DOHH2 (cell line): ENCODE data around the gene SRD5A2.

Experiments
- EZH2phosphoT487 ChIP-seq: fragments of 200-600 bp; sonication (generic); IDR thresholded peaks from 2 replicates; pipeline ENCODE4 v1.6.1; 2017; ENCODE audit warnings: borderline replicate concordance, mild to moderate bottlenecking, antibody characterized with exemption, low read length, moderate library complexity, mixed read lengths
- TF ChIP-seq, protein P1 (sequence below): fragments of 200-600 bp; sonication (generic); IDR thresholded peaks from one replicate; pipeline ENCODE4 v1.5.1; 2014; ENCODE audit warnings: antibody characterized with exemption, mild to moderate bottlenecking, low read depth, low read length; ENCODE audit not compliant: poor library complexity, severe bottlenecking

DNA sequence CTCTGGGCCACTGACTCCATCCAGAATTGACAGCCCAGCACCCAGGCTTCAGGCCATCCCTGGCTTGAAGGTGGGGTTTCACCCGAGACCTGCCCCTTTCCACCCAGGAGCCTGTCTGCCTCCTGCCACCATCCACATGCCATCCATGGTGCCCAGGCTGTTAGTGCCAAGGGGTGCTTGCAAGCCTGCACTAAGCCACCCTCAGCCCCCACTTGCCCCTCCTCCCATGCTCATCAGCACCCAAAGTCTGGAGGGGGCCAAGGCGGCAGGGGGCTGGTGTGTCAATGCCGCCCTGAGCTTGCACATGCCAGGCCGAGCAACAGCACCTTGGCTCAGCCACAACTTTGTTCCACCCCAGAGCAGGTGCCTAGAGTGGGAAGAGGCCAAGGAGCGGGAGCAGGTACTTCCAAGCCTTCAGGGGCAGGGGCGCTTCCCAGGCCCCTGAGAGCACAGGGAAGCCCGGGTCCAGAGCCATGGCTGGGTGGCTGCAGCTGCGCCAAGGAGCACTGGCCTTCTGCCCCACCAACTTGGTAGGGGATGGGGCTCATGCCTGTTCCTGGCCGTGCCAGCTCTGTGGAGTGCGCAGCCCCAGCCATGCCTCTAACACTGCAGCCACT is 12.0 kb downstream of the SRD5A2 start:
- TF ChIP-seq, protein P1, sequence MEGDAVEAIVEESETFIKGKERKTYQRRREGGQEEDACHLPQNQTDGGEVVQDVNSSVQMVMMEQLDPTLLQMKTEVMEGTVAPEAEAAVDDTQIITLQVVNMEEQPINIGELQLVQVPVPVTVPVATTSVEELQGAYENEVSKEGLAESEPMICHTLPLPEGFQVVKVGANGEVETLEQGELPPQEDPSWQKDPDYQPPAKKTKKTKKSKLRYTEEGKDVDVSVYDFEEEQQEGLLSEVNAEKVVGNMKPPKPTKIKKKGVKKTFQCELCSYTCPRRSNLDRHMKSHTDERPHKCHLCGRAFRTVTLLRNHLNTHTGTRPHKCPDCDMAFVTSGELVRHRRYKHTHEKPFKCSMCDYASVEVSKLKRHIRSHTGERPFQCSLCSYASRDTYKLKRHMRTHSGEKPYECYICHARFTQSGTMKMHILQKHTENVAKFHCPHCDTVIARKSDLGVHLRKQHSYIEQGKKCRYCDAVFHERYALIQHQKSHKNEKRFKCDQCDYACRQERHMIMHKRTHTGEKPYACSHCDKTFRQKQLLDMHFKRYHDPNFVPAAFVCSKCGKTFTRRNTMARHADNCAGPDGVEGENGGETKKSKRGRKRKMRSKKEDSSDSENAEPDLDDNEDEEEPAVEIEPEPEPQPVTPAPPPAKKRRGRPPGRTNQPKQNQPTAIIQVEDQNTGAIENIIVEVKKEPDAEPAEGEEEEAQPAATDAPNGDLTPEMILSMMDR: no peak
- TF ChIP-seq EZH2phosphoT487: no peak
